H1 (cell line): ENCODE data around the gene PTTG2. TPM values are rescaled to one million over a fixed set of nuclear protein-coding genes. Genes with fewer than 3 reads are reported as not detected.

Experiments
- CTCF ChIA-PET: fragments of 300-600 bp; sonication (Branson Sonifier 250); formaldehyde crosslinking; loops from one replicate; lab custom pipeline; 2021; ENCODE audit not compliant: partially characterized antibody; lab: Charles Lee
- POLR2A ChIA-PET: fragments of 300-600 bp; sonication (Branson Sonifier 250); formaldehyde crosslinking; loops from one replicate; lab custom pipeline; 2021; ENCODE audit warnings: inconsistent platforms; ENCODE audit not compliant: partially characterized antibody; lab: Charles Lee
- DNase-seq, 2 experiments: peaks; one replicate each; pipeline versions ENCODE4 v3.0.0 to v3.0.0-alpha.2; 2010 to 2022; ENCODE audit warnings: low spot score in 2 of 2, low read depth in 1 of 2, mixed read lengths in 1 of 2
- FAIRE-seq: peaks from 2 replicates; lab custom pipeline; 2011; peaks lifted over from hg19 to GRCh38; lab: Jason Lieb, UNC
- H2AFZ ChIP-seq: 2 replicates; pipeline ENCODE4 v1.8.1; 2012; ENCODE audit warnings: low read length, inconsistent platforms
- H2AK5ac ChIP-seq: 2 replicates; pipeline ENCODE4 v1.6.1; 2013; ENCODE audit warnings: low read depth, low read length
- H2BK120ac ChIP-seq: replicated peaks from 2 replicates; pipeline ENCODE3; 2013; ENCODE audit warnings: low read depth, low read length, inconsistent platforms
- H2BK12ac ChIP-seq: 2 replicates; pipeline ENCODE4 v1.6.1; 2013; ENCODE audit warnings: low read depth, low read length
- H2BK15ac ChIP-seq: 2 replicates; pipeline ENCODE4 v1.6.1; 2013; ENCODE audit warnings: low read length
- H2BK20ac ChIP-seq: 2 replicates; pipeline ENCODE4 v1.6.1; 2013; ENCODE audit warnings: low read length
- H2BK5ac ChIP-seq: 2 replicates; pipeline ENCODE4 v1.6.1; 2013; ENCODE audit warnings: low read depth, low read length
- H3K14ac ChIP-seq: 2 replicates; pipeline ENCODE4 v1.6.1; 2013; ENCODE audit warnings: inconsistent platforms; ENCODE audit not compliant: insufficient read length
- H3K18ac ChIP-seq: 2 replicates; pipeline ENCODE4 v1.6.1; 2013; ENCODE audit warnings: low read length; ENCODE audit errors: extremely low read depth
- H3K23ac ChIP-seq: 2 replicates; pipeline ENCODE4 v1.6.1; 2013; ENCODE audit warnings: inconsistent platforms; ENCODE audit not compliant: insufficient read length
- H3K23me2 ChIP-seq: 2 replicates; pipeline ENCODE4 v1.6.1; 2013; ENCODE audit warnings: low read depth, low read length
- H3K27ac ChIP-seq: 2 replicates; pipeline ENCODE4 v1.6.1; 2011; ENCODE audit warnings: low read depth, low read length, inconsistent platforms
- H3K27me3 ChIP-seq, 4 experiments: replicated peaks in 1 of 4; 1 replicate in 1 of 4; 2 replicates in 3 of 4; pipeline versions ENCODE4 v1.6.1 to v1.8.1; 2011 to 2013; ENCODE audit warnings: low read length in 3 of 4, mild to moderate bottlenecking in 3 of 4, inconsistent platforms in 2 of 4, mixed read lengths in 2 of 4, moderate library complexity in 1 of 4; ENCODE audit not compliant: control insufficient read depth in 3 of 4, insufficient read depth in 3 of 4; ENCODE audit errors: extremely low read depth in 1 of 4
- H3K36me3 ChIP-seq, 4 experiments: 2 replicates each; pipeline versions ENCODE4 v1.6.1 to v1.8.1; 2011 to 2013; ENCODE audit warnings: mild to moderate bottlenecking in 4 of 4, low read length in 3 of 4, moderate library complexity in 2 of 4, control low read depth in 1 of 4, inconsistent platforms in 1 of 4; ENCODE audit not compliant: insufficient read depth in 4 of 4, control insufficient read depth in 2 of 4
- H3K4ac ChIP-seq: replicated peaks from 2 replicates; pipeline ENCODE3; 2013; ENCODE audit warnings: low read length, low read depth, mixed read lengths, inconsistent platforms; ENCODE audit not compliant: insufficient read length
- H3K4me1 ChIP-seq, 4 experiments: replicated peaks in 1 of 4; 1 replicate in 1 of 4; 2 replicates in 3 of 4; pipeline versions ENCODE4 v1.6.1 to v1.8.1; 2011 to 2013; ENCODE audit warnings: low read length in 3 of 4, inconsistent platforms in 2 of 4, mixed read lengths in 1 of 4; ENCODE audit not compliant: insufficient read depth in 4 of 4, control insufficient read depth in 3 of 4
- H3K4me2 ChIP-seq, 2 experiments: 2 replicates each; pipeline versions ENCODE4 v1.6.1 to v1.8.1; 2011 to 2013; ENCODE audit warnings: low read depth in 2 of 2, low read length in 2 of 2, control low read depth in 1 of 2, inconsistent platforms in 1 of 2, mild to moderate bottlenecking in 1 of 2; ENCODE audit not compliant: insufficient read depth in 1 of 2
- H3K4me3 ChIP-seq, 4 experiments: fragments of 200-600, 300-600 bp in 1 of 4; sonication (generic), shearing (Covaris generic), sonication (Bioruptor Twin) in 1 of 4; 2 replicates each; pipeline versions ENCODE4 v1.5.1 to v1.8.1; 2011 to 2016; ENCODE audit warnings: low read length in 4 of 4, low read depth in 3 of 4, control low read depth in 2 of 4, inconsistent platforms in 2 of 4, mild to moderate bottlenecking in 2 of 4, mixed read lengths in 1 of 4, moderate library complexity in 1 of 4; ENCODE audit not compliant: insufficient read depth in 2 of 4; ENCODE audit errors: extremely low read depth in 1 of 4
- H3K56ac ChIP-seq: replicated peaks from 2 replicates; pipeline ENCODE3; 2013; ENCODE audit warnings: low read depth, mild to moderate bottlenecking, mixed read lengths, low read length, inconsistent platforms; ENCODE audit not compliant: insufficient read length
- H3K79me1 ChIP-seq: 2 replicates; pipeline ENCODE4 v1.6.1; 2013; ENCODE audit warnings: low read depth, low read length, control low read depth
- H3K79me2 ChIP-seq, 2 experiments: 2 replicates each; pipeline versions ENCODE4 v1.6.1 to v1.8.1; 2012 to 2013; ENCODE audit warnings: low read length in 2 of 2, mild to moderate bottlenecking in 2 of 2, inconsistent platforms in 1 of 2; ENCODE audit not compliant: insufficient read depth in 2 of 2, control insufficient read depth in 1 of 2
- H3K9ac ChIP-seq, 4 experiments: replicated peaks in 1 of 4; 1 replicate in 1 of 4; 2 replicates in 3 of 4; pipeline versions ENCODE4 v1.6.1 to v1.8.1; 2011 to 2013; ENCODE audit warnings: low read depth in 3 of 4, low read length in 3 of 4, control low read depth in 2 of 4, mild to moderate bottlenecking in 2 of 4, moderate library complexity in 2 of 4, inconsistent platforms in 1 of 4; ENCODE audit errors: extremely low read depth in 1 of 4
- H3K9me3 ChIP-seq, 2 experiments: 2 replicates each; pipeline versions ENCODE4 v1.6.1 to v1.8.1; 2012 to 2013; ENCODE audit warnings: mild to moderate bottlenecking in 2 of 2, moderate library complexity in 2 of 2, control low read depth in 1 of 2, inconsistent platforms in 1 of 2, low read depth in 1 of 2, low read length in 1 of 2, mixed read lengths in 1 of 2; ENCODE audit not compliant: insufficient read depth in 2 of 2
- H4K20me1 ChIP-seq, 2 experiments: replicated peaks in 1 of 2; 2 replicates each; pipeline versions ENCODE3 to v1.8.1; 2011 to 2013; ENCODE audit warnings: inconsistent platforms in 2 of 2, low read length in 2 of 2, mild to moderate bottlenecking in 1 of 2; ENCODE audit not compliant: insufficient read depth in 2 of 2, control insufficient read depth in 1 of 2
- H4K5ac ChIP-seq: 2 replicates; pipeline ENCODE4 v1.6.1; 2013; ENCODE audit warnings: low read length, low read depth, mixed read lengths, inconsistent platforms; ENCODE audit not compliant: insufficient read length
- H4K8ac ChIP-seq: 2 replicates; pipeline ENCODE4 v1.8.0; 2013; ENCODE audit warnings: mild to moderate bottlenecking, moderate library complexity, low read length, inconsistent platforms; ENCODE audit not compliant: insufficient read depth; ENCODE audit errors: extremely low read depth
- H4K91ac ChIP-seq: replicated peaks from 2 replicates; pipeline ENCODE3; 2013; ENCODE audit warnings: low read length, mixed read lengths, inconsistent platforms; ENCODE audit not compliant: insufficient read length
- NANOG ChIP-seq: IDR thresholded peaks from 2 replicates; pipeline ENCODE4 v1.6.1; 2011; ENCODE audit warnings: low read length, low read depth, mild to moderate bottlenecking, inconsistent platforms; ENCODE audit not compliant: insufficient read depth, poor library complexity, severe bottlenecking
- WGBS, 2 experiments: shearing (Covaris generic) in 1 of 2; methylation state at CpG; one replicate each; pipeline versions ENCODE4 v1.1.6 to v1.1.7; 2013 to 2015; ENCODE audit warnings: low lambda C conversion rate in 2 of 2, mixed read lengths in 2 of 2, inconsistent platforms in 1 of 2, low coverage in 1 of 2, missing lambda C conversion rate in 1 of 2; ENCODE audit not compliant: insufficient replicate concordance in 2 of 2, insufficient coverage in 1 of 2, insufficient read length in 1 of 2; ENCODE audit errors: extremely low coverage in 1 of 2, missing lambda C conversion rate in 1 of 2; 5-methylcytosine and 5-hydroxymethylcytosine counted together
- polyA plus RNA-seq, 7 experiments: library from polyadenylated mRNA; depleted of rRNA in 3 of 7; stranded (reverse) in 5 of 7; unstranded in 2 of 7; fragments of >200 nt in 5 of 7; fragments of 200-250 nt in 2 of 7; gene quantifications; 1 replicate in 5 of 7; 2 replicates in 1 of 7; 4 replicates in 1 of 7; pipeline versions ENCODE4 v1.2.1 to v1.2.3, GENCODE V29; 2011 to 2013; ENCODE audit warnings: missing spikeins in 2 of 7, mixed read lengths in 2 of 7
- total RNA-seq: library from RNA; stranded (reverse); fragmentation: NEBNext Ultra II Directional; extraction: Animal tissue kit (Norgen Biotek cat#: 25700); gene quantifications from 2 replicates; pipeline ENCODE4 v1.2.1, GENCODE V29; 2021

The PTTG2 gene
- total and polyA plus RNA-seq, 2 of the 8 experiments (the other 6 are each of a cell fraction or from before 2014, with no cell fraction given) = not detected

DNA sequence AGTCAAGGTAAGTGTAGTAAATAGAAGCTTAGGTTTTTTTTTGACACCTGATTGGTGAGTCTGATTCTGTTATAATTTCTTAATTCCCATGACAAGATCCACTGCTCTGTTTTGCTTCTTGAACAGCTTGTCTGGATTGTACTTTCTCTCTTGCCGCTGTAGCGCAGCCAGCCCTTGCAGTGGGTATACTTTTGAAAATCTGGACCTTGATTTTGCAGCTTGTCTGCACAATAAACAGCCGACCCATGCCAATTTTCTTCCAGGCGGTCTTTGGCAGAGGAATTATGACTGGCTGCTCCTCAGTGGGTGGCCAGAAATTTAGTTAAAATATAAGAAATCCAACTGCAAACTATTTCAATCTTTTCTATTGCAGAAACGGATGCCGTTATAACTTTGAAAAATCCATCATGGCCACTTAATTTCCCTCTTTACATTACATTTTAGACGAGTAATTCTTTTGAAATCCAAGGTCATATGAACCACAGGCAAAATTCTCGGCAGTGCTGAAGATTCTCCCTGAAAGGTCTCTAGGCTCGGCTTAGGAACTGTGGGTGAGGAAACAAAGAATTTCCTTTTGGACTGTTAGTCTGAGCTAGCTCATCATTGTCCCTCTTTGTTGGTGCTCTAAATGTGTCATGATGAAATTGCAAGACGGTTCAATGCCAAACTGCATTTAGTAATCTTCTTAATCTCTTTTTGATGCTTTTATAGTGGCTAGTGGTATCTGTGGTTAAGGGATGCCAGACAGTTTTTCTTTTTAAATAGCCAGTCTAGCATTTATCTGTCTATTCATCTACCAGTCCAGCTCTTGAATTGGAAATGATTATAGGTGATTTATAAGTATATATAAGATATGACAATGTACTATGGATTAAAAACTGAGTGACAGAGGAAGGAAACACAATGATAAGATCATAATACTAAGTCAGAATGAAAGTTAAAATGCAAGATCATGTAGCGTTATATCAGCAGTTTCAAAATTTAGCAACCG, 31.5 kb upstream of the PTTG2 start:
- ChIA-PET CTCF (interaction anchor here (1.3 to 1.9 kb wide), 2 partner anchors 106 to 141 kb away, joined by 3 to 4 read pairs; no protein-coding TSS in a partner anchor), POLR2A (no interaction called here)
- Histone ChIP-seq H3K27ac (no peak overlapping the region), H3K4me1 (peaks cover 0 to 3% (median 0%) of the 10 kb centered on the region in 4 experiments; a peak in 1 of 7 replicates), H3K18ac (no peak overlapping the region), H4K20me1 (no peaks in the 10 kb centered on the region), H2AFZ (no peak overlapping the region), H3K27me3 (no peaks in the 10 kb centered on the region), H2BK20ac (no peak overlapping the region), H3K79me1 (no peaks in the 10 kb centered on the region), H4K5ac (no peak overlapping the region), H2BK15ac (no peak overlapping the region), H2BK12ac (no peak overlapping the region), H4K8ac (no peak overlapping the region), H3K79me2 (no peaks in the 10 kb centered on the region), H2AK5ac (no peak overlapping the region), H3K23me2 (no peaks in the 10 kb centered on the region), H3K4me2 (no peak overlapping the region), H3K9ac (no peak overlapping the region), H3K56ac (no peak overlapping the region), H3K14ac (no peak overlapping the region), H3K23ac (no peak overlapping the region), H3K36me3 (no peaks in the 10 kb centered on the region), H3K4me3 (no peak overlapping the region), H3K4ac (no peak overlapping the region), H2BK5ac (no peak overlapping the region), H2BK120ac (no peak overlapping the region), H4K91ac (no peak overlapping the region), H3K9me3 (no peaks in the 10 kb centered on the region)
- no peak for TF ChIP-seq NANOG
- FAIRE-seq = no peak
- WGBS, 2 experiments = 84% methylated on average over 12 of the region's 12 CpGs; no CpG with 5 or more reads in 1 of the 2 experiments
- DNase-seq = no peak
